Measurements from ENCODE around the gene LAS1L.

DNA sequence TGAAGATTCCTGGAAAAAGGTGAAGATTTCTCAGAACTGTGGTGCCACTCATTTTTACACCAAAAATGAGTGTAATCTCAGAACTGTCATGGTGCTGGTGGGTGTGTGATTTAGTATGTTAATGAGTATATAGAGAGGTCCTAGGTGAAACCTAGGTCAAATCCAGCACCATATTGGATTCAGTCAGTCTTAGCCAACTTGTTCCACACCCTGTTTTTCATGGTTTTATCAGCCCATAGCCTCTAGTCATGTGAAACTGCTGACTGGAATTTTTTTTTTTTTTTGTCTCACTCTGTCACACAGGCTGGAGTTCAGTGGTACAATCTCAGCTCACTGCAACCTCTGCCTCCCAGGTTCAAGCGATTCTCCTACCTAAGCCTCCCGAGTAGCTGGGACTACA is 58.0 kb downstream of the LAS1L start:
- no peak for TF ChIP-seq TAF1 (IDR thresholded peaks at IDR 0.05; ENCODE audit: low read depth, low read length)
- no peak for TF ChIP-seq POLR2AphosphoS5 (IDR thresholded peaks at IDR 0.05; ENCODE audit: low read depth, low read length)
- no peak for TF ChIP-seq POLR2A (IDR thresholded peaks at IDR 0.05; ENCODE audit: low read depth, low read length)
- no peak for TF ChIP-seq POU2F2 (IDR thresholded peaks at IDR 0.05; ENCODE audit: low read depth, low read length)
- no peak for TF ChIP-seq PAX5 (IDR thresholded peaks at IDR 0.05; ENCODE audit: insufficient read depth, low read length, severe bottlenecking)
- TF ChIP-seq SPI1 (IDR thresholded peaks at IDR 0.05; ENCODE audit: low read depth, low read length), result no peak
